Measurements from ENCODE around the gene EXOC1. TPM values are rescaled to one million over a fixed set of nuclear protein-coding genes. Genes with fewer than 3 reads are reported as not detected.

EXOC1 gene
- total and polyA plus RNA-seq, 10 of the 15 experiments (the other 5 are each of a cell fraction or from before 2014, with no cell fraction given) = 11.8 to 36.6 (median 21.1) TPM

GRCh38 chr4:55866973-55867574 is 13.6 kb downstream of the EXOC1 start:
- H3K4me1 ChIP-seq (ENCODE audit: control insufficient read depth, insufficient read depth, low read length) = peaks cover 7% of the 10 kb centered on the region; the same call in 1 of the 2 replicates
- no peak overlapping the region for H3K4me3 ChIP-seq
- WGBS (ENCODE audit: insufficient coverage, insufficient replicate concordance, low lambda C conversion rate, missing lambda C conversion rate) = 27% methylated on average over 4 of the region's 4 CpGs
- peak; percentile 69; the same call in 1 of the 2 replicates for TF ChIP-seq SMC3 (IDR thresholded peaks at IDR 0.05; ENCODE audit: borderline replicate concordance, low read length)
- no peak for TF ChIP-seq HDAC2 (IDR thresholded peaks at IDR 0.05)
- TF ChIP-seq YY1 (IDR thresholded peaks at IDR 0.05; ENCODE audit: low read depth, low read length) = 0 out of 2 replicates have a peak, but pooled peaks have one; percentile 24
- TF ChIP-seq RAD21 (IDR thresholded peaks at IDR 0.05; ENCODE audit: insufficient read depth, low read depth, low read length) = peak; percentile 80
- no peak for TF ChIP-seq NBN (IDR thresholded peaks at IDR 0.05)
- peak; percentile 70 to 77 (median 77); a peak in 5 of 6 replicates for TF ChIP-seq CTCF (IDR thresholded peaks at IDR 0.05 in 2 of 3, conservative IDR thresholded peaks at IDR 0.05 in 1 of 3; ENCODE audit: control insufficient read depth in 2 of 3, extremely low read depth in 1 of 3, insufficient read depth in 1 of 3, low read depth in 3 of 3, low read length in 3 of 3)
- no TSS peak for BruUV-seq (replicated peaks)
- in situ Hi-C loops (cut with MboI) = loop anchor here (25.0 kb wide), 1 partner anchor 455 kb away; no protein-coding TSS in a partner anchor
- ATAC-seq = peak; percentile 98
- no peak overlapping the region for H3K4me2 ChIP-seq (ENCODE audit: control insufficient read depth, insufficient read depth)
- CTCF ChIA-PET = interaction anchor here (0.6 to 4.4 kb wide), 32 partner anchors 10 to 896 kb away, joined by 3 to 27 read pairs (median 4); partner anchors contain the start of genes CEP135, EXOC1 and SRD5A3
- H3K27ac ChIP-seq (ENCODE audit: control insufficient read depth, insufficient read depth) = peak overlapping the region; percentile 31; the same call in 1 of the 2 replicates
- FAIRE-seq = peak; percentile 85
- intact Hi-C loops (cut with micrococcal nuclease; ENCODE audit: unreplicated experiment) = loop anchor here (1.0 to 5.0 kb wide), 4 partner anchors 321 to 520 kb away; partner anchors contain the start of genes CLOCK and SRD5A3
- no peak overlapping the region; the same call in 1 of the 2 replicates for H3K9ac ChIP-seq (ENCODE audit: control insufficient read depth, insufficient read depth, low read length)
- RAD21 ChIA-PET (ENCODE audit: unreplicated experiment) = interaction anchor here (1.2 to 3.0 kb wide), 5 partner anchors 13 to 458 kb away, joined by 4 to 12 read pairs (median 7); partner anchors contain the start of gene EXOC1
- peak; percentile 38 for DNase-seq (ENCODE audit: low read depth, low spot score)
- no peaks in the 10 kb centered on the region for H3K9me3 ChIP-seq (replicated peaks; ENCODE audit: control insufficient read depth, insufficient read depth, low read length)
- no peak overlapping the region for H2AFZ ChIP-seq (ENCODE audit: control insufficient read depth, low read depth, low read length)
- H4K20me1 ChIP-seq (ENCODE audit: control insufficient read depth, insufficient read depth) = no peaks in the 10 kb centered on the region
- SMC1A ChIA-PET (ENCODE audit: uncharacterized antibody, unreplicated experiment) = interaction anchor here (0.6 to 2.6 kb wide), 11 partner anchors 11 to 970 kb away, joined by 3 to 26 read pairs (median 3); partner anchors contain the start of genes CEP135 and SRD5A3
- H3K79me2 ChIP-seq (ENCODE audit: control insufficient read depth, insufficient read depth, low read length) = no peaks in the 10 kb centered on the region
- no peaks in the 10 kb centered on the region for H3K27me3 ChIP-seq (replicated peaks in 1 of 2; ENCODE audit: control insufficient read depth in 2 of 2, insufficient read depth in 2 of 2, low read length in 1 of 2)
- H3K36me3 ChIP-seq (ENCODE audit: control insufficient read depth in 2 of 2, insufficient read depth in 2 of 2, low read length in 1 of 2) = peaks cover 0 to 5% of the 10 kb centered on the region in 2 experiments; a peak in 1 of 4 replicates
- POLR2A ChIA-PET = interaction anchor here (0.7 kb wide), 1 partner anchor 39 kb away, joined by 4 read pairs; no protein-coding TSS in a partner anchor

Data from GM12878 (cell line).